Fibroblast of mammary gland (primary cell): ENCODE results near the gene ALKBH3.

ENCODE experiments used
- DNase-seq: peaks from one replicate; pipeline ENCODE4 v3.0.0-alpha.2; 2010; ENCODE audit warnings: low read depth
- H3K4me3 ChIP-seq: 2 replicates; pipeline ENCODE4 v1.5.1; 2011; ENCODE audit warnings: low read depth, mild to moderate bottlenecking, low read length, moderate library complexity; ENCODE audit not compliant: control insufficient read depth
- CTCF ChIP-seq: conservative IDR thresholded peaks from 2 replicates; pipeline ENCODE4 v1.5.1; 2011; ENCODE audit warnings: low read depth, low read length, inconsistent platforms; ENCODE audit not compliant: control insufficient read depth, insufficient read depth

ALKBH3 gene

GRCh38 chr11:43919852-43920597 is 39.4 kb downstream of the ALKBH3 start:
- H3K4me3 ChIP-seq, result no peak overlapping the region
- no peak for TF ChIP-seq CTCF
- peak; percentile 72 for DNase-seq

GRCh38 chr11:43920598-43921419 is 40.2 kb downstream of the ALKBH3 start:
- no peak for TF ChIP-seq CTCF

GRCh38 chr11:43921561-43922294 is 41.1 kb downstream of the ALKBH3 start:
- TF ChIP-seq CTCF, result no peak
- H3K4me3 ChIP-seq, result no peak overlapping the region
- no peak for DNase-seq

More at GRCh38 chr11:43920598-43921419, 40.2 kb downstream of the ALKBH3 start:
- peak; percentile 100 for DNase-seq
- H3K4me3 ChIP-seq, result no peak overlapping the region

- DNase-seq, result no peak
- no peak for TF ChIP-seq CTCF
- no peak overlapping the region for H3K4me3 ChIP-seq
Measured at GRCh38 chr11:43922295-43922648, 41.6 kb downstream of the ALKBH3 start.

- no peak for DNase-seq
Measured at GRCh38 chr11:43922744-43923405, 42.2 kb downstream of the ALKBH3 start.

More at GRCh38 chr11:43922744-43923405, 42.2 kb downstream of the ALKBH3 start:
- TF ChIP-seq CTCF, result no peak
- H3K4me3 ChIP-seq, result no peak overlapping the region
